Epidermal melanocyte (primary cell): Measurements from ENCODE around the gene SERTAD2.

ENCODE experiments used
- DNase-seq: peaks from one replicate; pipeline ENCODE4 v3.0.0; 2011; ENCODE audit warnings: low spot score; ENCODE audit not compliant: insufficient read length

SERTAD2 gene

GRCh38 chr2:64629875-64630274 is 23.8 kb downstream of the SERTAD2 start:
- no peak for DNase-seq

- no peak for DNase-seq
Observed at GRCh38 chr2:64629329-64629781, 24.4 kb downstream of the SERTAD2 start.

- no peak for DNase-seq
Observed at GRCh38 chr2:64627860-64628841, 25.6 kb downstream of the SERTAD2 start.

- DNase-seq: no peak
Observed at GRCh38 chr2:64626963-64627760, 26.6 kb downstream of the SERTAD2 start.

GRCh38 chr2:64626146-64626809 is 27.4 kb downstream of the SERTAD2 start:
- DNase-seq: no peak

GRCh38 chr2:64625299-64626145 is 28.2 kb downstream of the SERTAD2 start:
- no peak for DNase-seq

- DNase-seq: no peak
Observed at GRCh38 chr2:64624862-64625261, 28.9 kb downstream of the SERTAD2 start.

GRCh38 chr2:64624108-64624610 is 29.6 kb downstream of the SERTAD2 start:
- no peak for DNase-seq

GRCh38 chr2:64623242-64623850 is 30.4 kb downstream of the SERTAD2 start:
- DNase-seq: no peak

- DNase-seq: no peak
Observed at GRCh38 chr2:64622443-64623241, 31.1 kb downstream of the SERTAD2 start.

- no peak for DNase-seq
Observed at GRCh38 chr2:64620661-64621060, 33.1 kb downstream of the SERTAD2 start.

- DNase-seq: no peak
Observed at GRCh38 chr2:64617631-64618151, 36.0 kb downstream of the SERTAD2 start.

GRCh38 chr2:64615844-64616536 is 37.7 kb downstream of the SERTAD2 start:
- no peak for DNase-seq

- DNase-seq: no peak
Observed at GRCh38 chr2:64615192-64615763, 38.4 kb downstream of the SERTAD2 start.

- no peak for DNase-seq
Observed at GRCh38 chr2:64613276-64613675, 40.4 kb downstream of the SERTAD2 start.

GRCh38 chr2:64612575-64613195 is 41.0 kb downstream of the SERTAD2 start:
- DNase-seq: no peak

GRCh38 chr2:64610316-64610855 is 43.3 kb downstream of the SERTAD2 start:
- DNase-seq: no peak
